GM18499 (cell line): ENCODE results near the gene ZNF609.
"Not testable (repeated sequence)": the region's sequence is repeated elsewhere in the genome, so short reads cannot be mapped to it uniquely, and the experiment has no call there.

Source experiments
- ATAC-seq: cut with Tn5 transposase; IDR thresholded peaks from one replicate; pipeline ENCODE4 v1.9.1; 2021; ENCODE audit warnings: moderate number of reproducible peaks; ENCODE audit not compliant: insufficient read depth, unreplicated experiment

The ZNF609 gene

GRCh38 chr15:64618138-64618537, 157.8 kb downstream of the ZNF609 start:
- ATAC-seq, result no peak

DNA sequence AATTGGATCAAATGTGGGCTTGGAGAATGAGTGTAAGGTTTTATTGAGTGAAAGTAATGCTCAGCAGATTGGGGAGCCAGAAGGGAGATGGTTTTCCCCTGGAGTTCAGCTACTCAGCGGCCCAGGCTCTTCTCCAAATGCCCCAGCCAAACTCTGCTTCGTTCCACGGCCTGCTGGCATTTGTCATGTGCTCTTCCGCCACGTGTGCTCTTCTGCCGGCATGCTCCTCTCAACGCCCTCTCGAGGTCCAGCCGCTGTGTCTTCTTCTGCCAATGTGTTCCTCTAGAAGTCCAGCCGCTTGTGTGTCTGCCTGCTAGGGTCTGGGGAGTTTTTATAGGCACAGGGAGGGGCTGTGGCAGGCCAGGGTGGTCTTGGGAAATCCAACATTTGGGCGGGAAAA, 158.2 kb downstream of the ZNF609 start:
- no peak for ATAC-seq

- no peak for ATAC-seq
These were observed 159.8 kb downstream of the ZNF609 start for GRCh38 chr15:64619880-64620839.

GRCh38 chr15:64621056-64621455, 160.7 kb downstream of the ZNF609 start:
- ATAC-seq, result no peak

DNA sequence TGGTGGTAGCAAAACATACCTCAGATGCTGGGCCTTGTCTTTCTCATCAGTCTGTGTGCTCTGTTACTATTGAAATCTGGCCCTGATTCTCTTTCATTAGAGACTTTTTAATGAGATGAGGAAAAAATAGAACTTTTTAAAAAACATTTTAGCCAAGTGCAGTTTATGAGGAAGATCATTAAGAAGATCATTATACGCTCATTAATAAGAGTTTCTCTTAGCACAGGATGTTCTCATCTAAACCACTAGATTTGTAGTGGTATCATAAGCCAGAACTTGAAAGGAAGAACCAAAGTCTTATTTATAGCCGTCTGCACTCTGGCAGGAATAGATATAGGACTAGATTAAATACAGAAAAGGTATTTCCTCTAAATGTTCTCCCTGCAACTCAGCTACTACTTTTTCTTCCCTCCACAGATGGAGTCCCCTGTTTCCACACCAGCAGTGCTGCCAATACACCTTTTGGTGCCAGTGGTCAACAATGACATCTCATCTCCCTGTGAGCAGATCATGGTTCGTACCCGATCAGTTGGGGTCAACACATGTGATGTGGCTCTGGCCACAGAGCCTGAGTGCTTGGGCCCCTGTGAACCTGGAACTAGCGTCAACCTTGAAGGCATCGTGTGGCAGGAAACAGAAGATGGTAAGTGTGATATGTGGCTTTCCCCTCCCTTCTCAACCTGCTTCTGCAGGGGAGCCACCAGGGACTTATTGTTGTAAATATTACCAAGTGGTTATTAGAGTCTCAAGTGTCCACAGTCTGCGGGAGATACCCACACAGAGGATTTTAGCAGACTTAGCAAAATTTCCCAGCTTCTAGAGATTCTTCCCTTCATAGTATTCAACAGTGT, 162.3 kb downstream of the ZNF609 start:
- peak; percentile 37 for ATAC-seq

- no peak for ATAC-seq
These were observed 163.1 kb downstream of the ZNF609 start for GRCh38 chr15:64623347-64623996.

DNA sequence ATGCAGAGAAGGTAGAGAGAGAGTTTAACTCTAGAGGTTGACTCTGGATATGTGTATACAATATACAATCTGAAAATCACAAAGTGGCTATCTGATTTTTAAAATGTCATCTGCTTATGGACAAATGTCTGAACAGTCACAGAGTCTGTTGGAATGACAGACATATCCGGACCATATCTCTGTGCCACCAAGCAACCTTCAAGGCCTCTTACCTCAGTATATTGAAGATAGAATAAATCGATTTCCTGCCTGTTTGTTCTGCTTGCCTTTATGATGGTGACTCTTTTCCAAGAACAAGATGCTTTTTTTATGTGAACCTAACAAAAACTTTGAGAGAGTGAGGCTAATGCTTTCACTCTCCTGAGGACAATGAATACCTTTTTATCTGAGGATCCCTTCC, 163.9 kb downstream of the ZNF609 start:
- ATAC-seq, result no peak

- ATAC-seq, result no peak
These were observed 168.7 kb downstream of the ZNF609 start for GRCh38 chr15:64629063-64629462.

- no peak for ATAC-seq
These were observed 170.2 kb downstream of the ZNF609 start for GRCh38 chr15:64630396-64631107.

DNA sequence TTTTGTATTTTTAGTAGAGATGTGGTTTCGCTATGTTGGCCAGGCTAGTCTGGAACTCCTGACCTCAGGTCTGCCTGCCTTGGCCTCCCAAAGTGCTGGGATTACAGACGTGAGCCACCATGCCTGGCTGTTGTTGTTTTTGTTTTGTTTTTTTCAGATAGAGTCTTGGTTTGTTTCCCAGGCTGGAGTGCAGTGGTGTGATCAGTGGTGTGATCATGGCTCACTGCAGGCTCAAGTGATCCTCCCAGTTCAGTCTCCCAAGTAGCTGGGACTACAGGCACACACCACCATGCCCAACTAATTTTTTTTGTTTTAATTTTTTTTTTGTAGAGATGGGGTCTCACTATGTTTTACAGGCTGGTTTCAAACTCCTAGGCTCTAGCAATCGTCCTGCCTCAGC, 172.3 kb downstream of the ZNF609 start:
- not testable (repeated sequence) for ATAC-seq

- no peak for ATAC-seq
These were observed 173.0 kb downstream of the ZNF609 start for GRCh38 chr15:64633332-64633731.

GRCh38 chr15:64634027-64634426, 173.6 kb downstream of the ZNF609 start:
- ATAC-seq, result no peak

DNA sequence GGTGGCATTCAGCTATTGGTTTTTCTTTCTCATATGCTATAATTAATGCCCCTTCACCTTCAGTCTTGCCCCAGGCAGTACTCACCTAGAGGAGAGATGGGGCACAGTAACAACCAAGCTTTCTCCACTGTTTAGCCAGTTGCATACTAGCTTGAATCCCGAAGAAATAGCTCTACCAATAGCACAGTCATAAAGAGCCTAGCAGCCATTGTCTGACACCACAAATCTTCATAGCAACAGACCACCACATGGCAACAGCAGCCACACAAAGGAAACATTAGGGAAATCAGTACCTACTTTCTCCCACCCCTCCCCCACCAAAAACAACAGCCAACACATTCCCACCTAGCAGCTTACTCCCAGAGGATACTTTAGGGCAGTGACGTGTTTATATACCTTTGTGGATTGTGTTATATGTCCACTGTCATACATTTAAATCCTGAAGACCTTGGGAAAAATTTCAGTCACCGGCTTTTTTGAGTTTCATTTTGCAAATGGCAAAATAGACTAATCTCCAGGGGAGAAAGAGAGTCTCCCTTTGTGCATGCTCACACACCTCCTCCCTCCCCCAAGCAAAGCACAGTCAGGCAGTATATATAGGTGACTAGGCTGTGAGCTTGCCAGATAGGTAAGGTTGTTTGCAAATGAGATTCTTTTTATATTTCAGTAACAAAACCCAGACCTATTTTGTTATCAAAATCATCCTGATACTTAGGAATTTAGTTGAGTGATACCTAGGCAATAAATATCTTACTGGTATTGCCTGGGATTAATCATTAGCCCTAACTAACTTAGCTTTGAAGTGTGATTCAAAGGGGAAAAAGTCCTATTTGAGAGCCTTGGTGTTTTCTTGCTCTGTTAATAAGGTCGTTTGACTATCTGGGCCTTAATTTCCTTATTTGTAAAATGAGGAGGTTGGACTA, 174.5 kb downstream of the ZNF609 start:
- ATAC-seq, result no peak

GRCh38 chr15:64635499-64636495, 175.4 kb downstream of the ZNF609 start:
- no peak for ATAC-seq

DNA sequence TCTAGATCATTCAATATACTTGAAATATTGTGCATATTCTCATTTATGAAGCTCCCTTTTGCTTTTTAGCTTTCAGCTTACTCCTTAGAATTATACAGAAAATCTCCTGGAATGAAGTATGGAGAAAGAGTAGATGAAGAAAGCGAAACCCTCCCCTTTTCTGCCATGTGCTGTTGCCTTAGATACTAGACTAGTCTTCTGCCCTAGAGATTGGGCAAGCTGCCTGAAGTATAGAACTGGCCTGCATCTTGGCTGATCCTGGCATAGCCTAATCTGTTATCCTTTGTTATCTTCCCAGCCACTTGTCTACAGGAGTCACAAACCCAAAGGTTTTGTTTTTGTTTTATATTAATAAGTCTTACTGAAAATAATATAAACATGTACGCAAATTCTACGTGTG, 176.2 kb downstream of the ZNF609 start:
- no peak for ATAC-seq

DNA sequence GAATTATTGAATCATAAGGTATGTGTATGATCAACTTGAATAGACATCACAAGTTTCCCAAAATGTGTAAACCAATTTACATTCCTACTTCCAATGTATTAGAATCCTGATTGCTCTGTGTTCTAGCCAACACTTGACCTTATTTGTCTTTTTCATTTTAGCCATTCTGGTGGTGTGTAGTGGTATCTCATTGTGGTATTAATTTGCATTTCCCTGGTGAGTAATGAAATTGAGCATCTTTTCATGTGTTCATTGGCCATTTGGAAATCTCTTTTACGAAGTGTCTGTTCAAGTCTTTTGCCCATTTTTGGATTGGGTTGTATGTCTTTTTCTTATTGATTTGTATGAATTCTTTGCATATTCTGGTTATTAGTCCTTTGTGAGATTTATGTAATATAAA, 177.0 kb downstream of the ZNF609 start:
- ATAC-seq, result no peak

GRCh38 chr15:64639744-64640143, 179.4 kb downstream of the ZNF609 start:
- ATAC-seq, result not testable (repeated sequence)
